ENCODE results near the gene MYO18A.

- no peak for TF ChIP-seq YY1 (IDR thresholded peaks at IDR 0.05; ENCODE audit: insufficient read depth, insufficient read length)
- TF ChIP-seq ZNF274 (IDR thresholded peaks at IDR 0.05; ENCODE audit: low read depth, low read length), result no peak
Measured at GRCh38 chr17:29157310-29157709, 22.9 kb downstream of the MYO18A start.
